Measurements from ENCODE around the gene CYGB.
"Not testable (repeated sequence)": the region's sequence is repeated elsewhere in the genome, so short reads cannot be mapped to it uniquely, and the experiment has no call there.

Gene CYGB

GRCh38 chr17:76567634-76568432, 30.3 kb upstream of the CYGB start:
- DNase-seq (ENCODE audit: low read depth in 2 of 2) = no peak

GRCh38 chr17:76566988-76567431, 29.5 kb upstream of the CYGB start:
- DNase-seq (ENCODE audit: low read depth in 2 of 2) = no peak

- no peak for DNase-seq (ENCODE audit: low read depth in 2 of 2)
These were observed 29.1 kb upstream of the CYGB start for GRCh38 chr17:76566613-76566943.

GRCh38 chr17:76565728-76566612, 28.5 kb upstream of the CYGB start:
- DNase-seq (ENCODE audit: low read depth in 2 of 2) = no peak

GRCh38 chr17:76564991-76565727, 27.6 kb upstream of the CYGB start:
- not testable (repeated sequence) for DNase-seq (ENCODE audit: low read depth in 2 of 2)

- DNase-seq (ENCODE audit: low read depth in 2 of 2) = not testable (repeated sequence)
These were observed 25.9 kb upstream of the CYGB start for GRCh38 chr17:76563359-76563758.

- DNase-seq (ENCODE audit: low read depth in 2 of 2) = no peak
These were observed 25.2 kb upstream of the CYGB start for GRCh38 chr17:76562734-76563148.

- no peak for DNase-seq (ENCODE audit: low read depth in 2 of 2)
These were observed 24.3 kb upstream of the CYGB start for GRCh38 chr17:76561799-76562268.

- no peak for DNase-seq (ENCODE audit: low read depth in 2 of 2)
These were observed 23.8 kb upstream of the CYGB start for GRCh38 chr17:76561332-76561731.

- DNase-seq (ENCODE audit: low read depth in 2 of 2) = no peak
These were observed 23.3 kb upstream of the CYGB start for GRCh38 chr17:76560877-76561221.

- no peak for DNase-seq (ENCODE audit: low read depth in 2 of 2)
These were observed 22.7 kb upstream of the CYGB start for GRCh38 chr17:76560036-76560876.

GRCh38 chr17:76559460-76559859, 22.0 kb upstream of the CYGB start:
- DNase-seq (ENCODE audit: low read depth in 2 of 2) = not testable (repeated sequence)

GRCh38 chr17:76558198-76559095, 20.9 kb upstream of the CYGB start:
- DNase-seq (ENCODE audit: low read depth in 2 of 2) = no peak

GRCh38 chr17:76557368-76558197, 20.1 kb upstream of the CYGB start:
- peak; percentile 84 to 86 for DNase-seq (ENCODE audit: low read depth in 2 of 2)

- no peak for DNase-seq (ENCODE audit: low read depth in 2 of 2)
These were observed 19.4 kb upstream of the CYGB start for GRCh38 chr17:76556765-76557367.

- no peak for DNase-seq (ENCODE audit: low read depth in 2 of 2)
These were observed 16.6 kb upstream of the CYGB start for GRCh38 chr17:76554131-76554530.

- no peak for DNase-seq (ENCODE audit: low read depth in 2 of 2)
These were observed 15.8 kb upstream of the CYGB start for GRCh38 chr17:76553178-76553908.

GRCh38 chr17:76551685-76552084, 14.2 kb upstream of the CYGB start:
- no peak for DNase-seq (ENCODE audit: low read depth in 2 of 2)
